A172 (cell line): ENCODE data around the gene DPP3. TPM values are rescaled to one million over a fixed set of nuclear protein-coding genes. Genes with fewer than 3 reads are reported as not detected.

Experiments
- DNase-seq: peaks from one replicate; pipeline ENCODE4 v3.0.0-alpha.2; 2015; ENCODE audit warnings: low spot score
- total RNA-seq: library from RNA; depleted of rRNA; stranded (reverse); fragments of >200 nt; shearing (Covaris generic); gene quantifications from 2 replicates; pipeline ENCODE4 v1.2.3, GENCODE V29; 2014

Gene DPP3
- total RNA-seq, 1 experiment from 2014 or later = 79.7 TPM

GRCh38 chr11:66484806-66485380, 4.7 kb downstream of the DPP3 start:
- no peak for DNase-seq

GRCh38 chr11:66488957-66489356, 8.7 kb downstream of the DPP3 start:
- no peak for DNase-seq

GRCh38 chr11:66489636-66490035, 9.4 kb downstream of the DPP3 start:
- DNase-seq = peak; percentile 67

- DNase-seq = no peak
These were observed 11.2 kb downstream of the DPP3 start for GRCh38 chr11:66491315-66491935.

GRCh38 chr11:66492161-66492865, 12.1 kb downstream of the DPP3 start:
- no peak for DNase-seq

- no peak for DNase-seq
These were observed 12.9 kb downstream of the DPP3 start for GRCh38 chr11:66493130-66493529.

GRCh38 chr11:66494458-66494857, 14.2 kb downstream of the DPP3 start:
- no peak for DNase-seq

- no peak for DNase-seq
These were observed 14.7 kb downstream of the DPP3 start for GRCh38 chr11:66494935-66495334.

GRCh38 chr11:66495401-66495854, 15.2 kb downstream of the DPP3 start:
- no peak for DNase-seq

- no peak for DNase-seq
These were observed 17.0 kb downstream of the DPP3 start for GRCh38 chr11:66497206-66497605.

- DNase-seq = no peak
These were observed 18.3 kb downstream of the DPP3 start for GRCh38 chr11:66498506-66498905.

GRCh38 chr11:66505276-66505816, 25.1 kb downstream of the DPP3 start:
- DNase-seq = no peak

- DNase-seq = no peak
These were observed 28.9 kb downstream of the DPP3 start for GRCh38 chr11:66509131-66509561.

- DNase-seq = peak; percentile 52
These were observed 30.2 kb downstream of the DPP3 start, which contains the start of gene BBS1 for GRCh38 chr11:66510271-66510989. Gene BBS1, plus strand, starts transcription at chr11:66510635. Its CDS starts 25 bp downstream, at chr11:66510660.

GRCh38 chr11:66510990-66511339, 30.7 kb downstream of the DPP3 start:
- no peak for DNase-seq

- DNase-seq = no peak
These were observed 43.4 kb downstream of the DPP3 start for GRCh38 chr11:66523611-66524010.

- DNase-seq = no peak
These were observed 44.2 kb downstream of the DPP3 start for GRCh38 chr11:66524304-66525040.

GRCh38 chr11:66529069-66529468, 48.8 kb downstream of the DPP3 start:
- DNase-seq = no peak

GRCh38 chr11:66529655-66530054, 49.4 kb downstream of the DPP3 start:
- no peak for DNase-seq

GRCh38 chr11:66530927-66531709, 50.9 kb downstream of the DPP3 start:
- no peak for DNase-seq

- DNase-seq = no peak
These were observed 51.6 kb downstream of the DPP3 start for GRCh38 chr11:66531841-66532240.
